Central memory CD8-positive, alpha-beta T cell (primary cell): ENCODE data around the gene ABCB1.
"Not testable (repeated sequence)": the region's sequence is repeated elsewhere in the genome, so short reads cannot be mapped to it uniquely, and the experiment has no call there.

ENCODE experiments used
- ATAC-seq: fragments of 150-1000 bp; cut with Tn5 transposase; replicated peaks from 2 replicates; pipeline ENCODE4 v1.10.0; 2022; ENCODE audit warnings: mild to moderate bottlenecking, moderate FRiP score, moderate number of reproducible peaks; ENCODE audit not compliant: poor library complexity, severe bottlenecking; ENCODE audit errors: extremely low read depth
- DNase-seq, 2 donors: peaks; one replicate each; pipeline ENCODE4 v3.0.0; 2021; ENCODE audit warnings: low spot score in 2 of 2
- H3K27ac Mint-ChIP-seq: one replicate; pipeline ENCODE4 v1.8.0; 2022; ENCODE audit warnings: low read depth, mild to moderate bottlenecking, moderate library complexity, mixed read lengths
- H3K27me3 Mint-ChIP-seq: one replicate; pipeline ENCODE4 v1.8.0; 2022; ENCODE audit warnings: mixed read lengths
- H3K36me3 Mint-ChIP-seq: one replicate; pipeline ENCODE4 v1.8.0; 2022; ENCODE audit warnings: mild to moderate bottlenecking, moderate library complexity, mixed read lengths; ENCODE audit not compliant: insufficient read depth
- H3K4me1 Mint-ChIP-seq: one replicate; pipeline ENCODE4 v1.8.0; 2022; ENCODE audit warnings: mixed read lengths
- H3K4me3 Mint-ChIP-seq: one replicate; pipeline ENCODE4 v1.8.0; 2022; ENCODE audit warnings: mild to moderate bottlenecking, moderate library complexity, mixed read lengths
- H3K9me3 Mint-ChIP-seq: one replicate; pipeline ENCODE4 v1.8.0; 2022; ENCODE audit warnings: mixed read lengths

Gene ABCB1

DNA sequence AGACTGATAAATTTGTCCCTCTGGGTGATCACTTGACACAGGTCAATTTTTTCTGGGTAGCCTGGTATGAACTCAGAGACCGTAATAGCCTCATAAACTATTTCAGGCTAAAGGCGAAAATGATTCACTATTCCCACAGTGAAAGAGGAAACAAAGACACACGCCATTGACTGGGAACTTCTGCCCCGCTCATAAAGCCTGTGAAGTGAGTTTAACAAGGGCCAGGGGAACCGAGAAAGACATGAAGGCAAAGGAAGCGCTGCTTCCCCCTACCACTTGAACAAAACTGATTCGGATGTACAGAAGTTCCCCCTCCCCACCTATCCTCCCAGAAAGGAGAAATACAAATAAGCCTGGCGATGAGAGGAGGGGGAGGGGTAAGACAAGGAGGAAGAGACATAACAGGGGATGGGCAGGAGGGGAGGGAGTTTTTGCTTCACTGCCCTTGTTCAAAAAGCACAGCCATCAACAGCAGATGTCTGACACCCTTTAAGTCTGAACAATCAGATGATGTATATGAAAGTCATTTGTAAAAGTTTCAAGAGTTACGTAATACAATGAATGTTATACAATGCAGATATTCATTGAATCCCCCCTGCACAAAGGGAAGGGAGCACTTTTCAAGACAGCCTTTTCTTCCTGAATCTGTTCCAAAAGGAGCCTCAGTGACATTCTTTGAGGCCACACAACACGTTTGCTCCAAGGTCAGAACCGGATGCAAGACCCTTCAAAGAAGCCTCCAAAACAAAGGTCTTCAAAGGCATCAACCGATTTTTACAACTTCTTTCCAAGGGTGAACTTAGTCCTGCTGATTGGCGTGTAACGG, 125.9 kb downstream of the ABCB1 start:
- ATAC-seq, result no peak
- Mint-ChIP-seq H3K36me3 (no peaks in the 10 kb centered on the region), H3K27ac (no peak overlapping the region), H3K4me1 (no peaks in the 10 kb centered on the region), H3K9me3 (no peaks in the 10 kb centered on the region), H3K27me3 (peaks cover 24% of the 10 kb centered on the region), H3K4me3 (no peak overlapping the region)
- DNase-seq, result no peak

DNA sequence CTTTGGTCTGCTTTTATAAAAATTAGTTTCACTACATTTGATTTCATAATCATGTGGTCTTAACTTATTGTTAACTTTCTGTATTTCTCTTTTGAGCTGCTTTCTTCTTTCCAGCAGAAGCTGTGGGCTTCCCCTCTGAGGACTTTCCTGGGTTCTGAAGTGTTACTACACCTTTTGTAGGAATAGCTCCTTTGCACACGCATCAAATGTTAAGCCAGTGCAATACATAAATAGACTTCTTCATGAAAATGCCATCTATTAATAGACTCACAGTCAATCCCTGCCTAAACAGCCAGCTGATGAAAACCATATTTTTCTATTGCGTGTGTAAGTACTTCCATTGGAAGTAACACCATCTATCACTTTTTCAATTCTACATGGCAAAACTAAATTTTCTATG, 126.7 kb downstream of the ABCB1 start:
- Mint-ChIP-seq H3K4me1 (no peaks in the 10 kb centered on the region), H3K4me3 (no peak overlapping the region), H3K27ac (no peak overlapping the region), H3K27me3 (peaks cover 24% of the 10 kb centered on the region), H3K36me3 (no peaks in the 10 kb centered on the region), H3K9me3 (no peaks in the 10 kb centered on the region)
- DNase-seq, result no peak
- no peak for ATAC-seq

GRCh38 chr7:87473192-87473591, 127.5 kb downstream of the ABCB1 start:
- Mint-ChIP-seq H3K9me3 (no peaks in the 10 kb centered on the region), H3K4me3 (no peak overlapping the region), H3K36me3 (no peaks in the 10 kb centered on the region), H3K27me3 (peaks cover 25% of the 10 kb centered on the region), H3K4me1 (no peaks in the 10 kb centered on the region), H3K27ac (no peak overlapping the region)
- DNase-seq (no peak), ATAC-seq (no peak)

GRCh38 chr7:87471473-87471872, 129.2 kb downstream of the ABCB1 start:
- Mint-ChIP-seq H3K9me3 (no peaks in the 10 kb centered on the region), H3K27ac (no peak overlapping the region), H3K4me1 (no peaks in the 10 kb centered on the region), H3K36me3 (no peaks in the 10 kb centered on the region), H3K27me3 (peaks cover 42% of the 10 kb centered on the region), H3K4me3 (no peak overlapping the region)
- ATAC-seq, result no peak
- no peak for DNase-seq

- H3K27ac Mint-ChIP-seq, H3K36me3 Mint-ChIP-seq, H3K9me3 Mint-ChIP-seq, DNase-seq, ATAC-seq, H3K4me3 Mint-ChIP-seq, H3K4me1 Mint-ChIP-seq: not testable (repeated sequence)
- peaks cover 42% of the 10 kb centered on the region for H3K27me3 Mint-ChIP-seq
Measured at GRCh38 chr7:87469204-87469603, 131.5 kb downstream of the ABCB1 start.

- H3K4me1 Mint-ChIP-seq, H3K27ac Mint-ChIP-seq, ATAC-seq, H3K4me3 Mint-ChIP-seq, H3K9me3 Mint-ChIP-seq, DNase-seq, H3K36me3 Mint-ChIP-seq: not testable (repeated sequence)
- peaks cover 27% of the 10 kb centered on the region for H3K27me3 Mint-ChIP-seq
Measured at GRCh38 chr7:87465534-87465880, 135.2 kb downstream of the ABCB1 start.

GRCh38 chr7:87464830-87465533, 135.7 kb downstream of the ABCB1 start:
- not testable (repeated sequence) for ATAC-seq, DNase-seq, H3K9me3 Mint-ChIP-seq, H3K4me1 Mint-ChIP-seq, H3K27ac Mint-ChIP-seq, H3K4me3 Mint-ChIP-seq, H3K36me3 Mint-ChIP-seq
- peaks cover 27% of the 10 kb centered on the region for H3K27me3 Mint-ChIP-seq

GRCh38 chr7:87463982-87464381, 136.7 kb downstream of the ABCB1 start:
- H3K27ac Mint-ChIP-seq, result no peak overlapping the region
- H3K9me3 Mint-ChIP-seq, result no peaks in the 10 kb centered on the region
- peaks cover 36% of the 10 kb centered on the region for H3K27me3 Mint-ChIP-seq
- ATAC-seq (no peak), DNase-seq (no peak)
- H3K4me1 Mint-ChIP-seq, result no peaks in the 10 kb centered on the region
- H3K4me3 Mint-ChIP-seq, result no peak overlapping the region
- no peaks in the 10 kb centered on the region for H3K36me3 Mint-ChIP-seq

GRCh38 chr7:87460444-87460843, 140.2 kb downstream of the ABCB1 start:
- not testable (repeated sequence) for H3K4me3 Mint-ChIP-seq, H3K9me3 Mint-ChIP-seq, H3K36me3 Mint-ChIP-seq, DNase-seq, H3K27ac Mint-ChIP-seq, ATAC-seq, H3K4me1 Mint-ChIP-seq
- H3K27me3 Mint-ChIP-seq, result peaks cover 34% of the 10 kb centered on the region

DNA sequence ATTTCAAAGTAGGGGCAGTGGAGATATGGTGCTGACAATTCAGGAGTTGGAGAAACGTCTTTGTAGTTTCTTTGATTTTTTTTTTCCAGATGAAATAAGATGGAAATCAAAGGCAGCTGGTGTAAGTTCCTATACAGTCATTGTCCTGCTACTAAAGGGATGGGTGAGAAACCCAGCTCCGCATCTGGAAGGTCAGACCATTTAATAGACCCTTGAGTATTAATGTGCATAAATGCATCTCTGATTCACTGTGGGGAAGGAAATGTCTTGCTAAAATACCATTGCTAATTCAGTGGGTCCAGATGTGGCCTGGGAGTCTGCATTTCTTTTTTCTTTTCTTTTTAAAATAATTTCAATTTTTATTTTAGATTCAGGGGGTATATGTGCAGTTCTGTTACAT, 140.7 kb downstream of the ABCB1 start:
- H3K27me3 Mint-ChIP-seq, result peaks cover 35% of the 10 kb centered on the region
- DNase-seq (no peak), ATAC-seq (no peak)
- H3K9me3 Mint-ChIP-seq, result no peaks in the 10 kb centered on the region
- H3K4me3 Mint-ChIP-seq, result no peak overlapping the region
- H3K27ac Mint-ChIP-seq, result no peak overlapping the region
- H3K36me3 Mint-ChIP-seq, result no peaks in the 10 kb centered on the region
- no peaks in the 10 kb centered on the region for H3K4me1 Mint-ChIP-seq

DNA sequence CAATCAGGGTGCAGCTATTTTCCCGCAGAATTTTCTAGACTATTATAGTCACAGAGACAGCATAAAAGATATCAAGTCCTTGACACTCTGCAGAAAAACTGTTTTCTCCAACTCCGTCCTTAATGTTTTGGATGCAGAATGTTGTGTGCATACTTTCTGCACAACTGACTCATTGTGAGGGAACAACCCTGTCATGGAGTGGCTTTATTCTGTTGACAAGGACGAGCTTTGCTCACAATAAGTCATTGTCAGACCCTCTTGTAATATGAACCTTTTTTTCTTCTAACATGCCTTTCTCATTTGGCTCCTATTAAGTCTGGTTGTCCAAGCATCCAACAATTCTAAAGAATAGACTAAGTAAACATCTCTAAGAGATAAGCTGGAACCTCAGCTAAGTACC, 142.5 kb downstream of the ABCB1 start:
- Mint-ChIP-seq H3K27ac (no peak overlapping the region), H3K27me3 (peaks cover 36% of the 10 kb centered on the region), H3K4me3 (no peak overlapping the region), H3K36me3 (no peaks in the 10 kb centered on the region), H3K4me1 (no peaks in the 10 kb centered on the region), H3K9me3 (no peaks in the 10 kb centered on the region)
- DNase-seq (no peak), ATAC-seq (no peak)

GRCh38 chr7:87456247-87456646, 144.4 kb downstream of the ABCB1 start:
- DNase-seq (no peak), ATAC-seq (no peak)
- Mint-ChIP-seq H3K36me3 (no peaks in the 10 kb centered on the region), H3K4me1 (no peaks in the 10 kb centered on the region), H3K9me3 (no peaks in the 10 kb centered on the region), H3K27me3 (peaks cover 53% of the 10 kb centered on the region), H3K27ac (no peak overlapping the region), H3K4me3 (no peak overlapping the region)
